HCT116 (cell line): ENCODE data around the gene EIPR1. TPM values are rescaled to one million over a fixed set of nuclear protein-coding genes. Genes with fewer than 3 reads are reported as not detected.

Experiments
- ATAC-seq: fragments of 200-7000 bp; cut with Tn5 transposase; 2 replicates; pipeline ENCODE4 v1.9.1; 2020; ENCODE audit warnings: mild to moderate bottlenecking, moderate library complexity
- BruUV-seq: library from RNA; stranded (reverse); fragments of 400-500 nt; replicated peaks from 2 replicates; lab custom pipeline; 2021; lab: Mats Ljungman, UMichigan
- CTCF ChIA-PET: fragments of 300-600 bp; sonication (Branson Sonifier 250); formaldehyde crosslinking; loops from one replicate; lab custom pipeline; 2021; ENCODE audit warnings: antibody characterized with exemption; lab: Charles Lee
- POLR2A ChIA-PET: fragments of 300-600, 350-600 bp; sonication (Branson Sonifier 250); formaldehyde crosslinking; loops from one replicate; lab custom pipeline; 2021; ENCODE audit warnings: antibody characterized with exemption; lab: Charles Lee
- RAD21 ChIA-PET, 2 experiments: fragments of 300-600 bp; sonication (Branson Sonifier 250); formaldehyde crosslinking; loops; one replicate each; lab custom pipeline; 2023; ENCODE audit warnings: low total read pairs in 2 of 2; ENCODE audit not compliant: uncharacterized antibody in 2 of 2, unreplicated experiment in 2 of 2, low non-redundant PET in 1 of 2; lab: Charles Lee
- DNase-seq: peaks from one replicate; pipeline ENCODE4 v3.0.0-alpha.2; 2010; ENCODE audit warnings: low read depth, low spot score
- H2AFZ ChIP-seq: fragments of 200-600 bp; shearing (Covaris generic), sonication (generic); 2 replicates; pipeline ENCODE4 v1.6.1; 2017; ENCODE audit warnings: low read depth, mixed run types, mixed read lengths, antibody characterized with exemption, low read length; ENCODE audit not compliant: poor library complexity, severe bottlenecking
- H3K27ac ChIP-seq: 2 replicates; pipeline ENCODE4 v1.5.1; 2012; ENCODE audit warnings: low read depth, low read length
- H3K27me3 ChIP-seq: fragments of 200-600 bp; sonication (generic); 2 replicates; pipeline ENCODE4 v1.6.1; 2016; ENCODE audit warnings: mixed run types, low read length, mixed read lengths; ENCODE audit not compliant: insufficient read depth
- H3K36me3 ChIP-seq, 2 experiments: fragments of 200-500 bp in 1 of 2; fragments of 200-600 bp in 1 of 2; sonication (Bioruptor generic) in 1 of 2; sonication (generic) in 1 of 2; 2 replicates each; pipeline versions ENCODE4 v1.5.1 to v1.6.1; 2014 to 2016; ENCODE audit warnings: low read length in 2 of 2, inconsistent platforms in 1 of 2, mixed read lengths in 1 of 2, mixed run types in 1 of 2; ENCODE audit not compliant: insufficient read depth in 2 of 2, control insufficient read depth in 1 of 2
- H3K4me1 ChIP-seq, 2 experiments: fragments of 200-600 bp in 1 of 2; sonication (generic) in 1 of 2; 2 replicates each; pipeline versions ENCODE4 v1.5.1 to v1.6.1; 2012 to 2017; ENCODE audit warnings: low read length in 2 of 2, inconsistent platforms in 1 of 2, mild to moderate bottlenecking in 1 of 2, mixed read lengths in 1 of 2, mixed run types in 1 of 2, moderate library complexity in 1 of 2; ENCODE audit not compliant: insufficient read depth in 2 of 2, control insufficient read depth in 1 of 2
- H3K4me2 ChIP-seq: fragments of 200-600 bp; sonication (generic); 2 replicates; pipeline ENCODE4 v1.6.1; 2017; ENCODE audit warnings: mixed run types, low read length, mixed read lengths
- H3K4me3 ChIP-seq, 2 experiments: fragments of 200-600 bp in 1 of 2; sonication (generic) in 1 of 2; replicated peaks in 1 of 2; 2 replicates each; pipeline ENCODE4 v1.5.1; 2011 to 2016; ENCODE audit warnings: low read length in 2 of 2, control low read depth in 1 of 2, low read depth in 1 of 2, mild to moderate bottlenecking in 1 of 2, mixed read lengths in 1 of 2, mixed run types in 1 of 2
- H3K79me2 ChIP-seq: fragments of 200-600 bp; sonication (generic); 2 replicates; pipeline ENCODE4 v1.6.1; 2017; ENCODE audit warnings: mild to moderate bottlenecking, mixed run types, low read length, moderate library complexity, mixed read lengths; ENCODE audit not compliant: insufficient read depth
- H3K9ac ChIP-seq: fragments of 200-600 bp; sonication (generic); 2 replicates; pipeline ENCODE4 v1.6.1; 2016; ENCODE audit warnings: low read length, mixed read lengths
- H3K9me2 ChIP-seq: fragments of 200-600 bp; sonication (generic), shearing (Covaris generic); 2 replicates; pipeline ENCODE4 v1.6.1; 2017; ENCODE audit warnings: mixed run types, mild to moderate bottlenecking, moderate library complexity; ENCODE audit not compliant: insufficient read depth
- H3K9me3 ChIP-seq, 2 experiments: fragments of 200-500 bp in 1 of 2; fragments of 200-600 bp in 1 of 2; sonication (Bioruptor generic) in 1 of 2; sonication (generic) in 1 of 2; 2 replicates each; pipeline ENCODE4 v1.6.1; 2014 to 2017; ENCODE audit warnings: low read length in 2 of 2, mixed read lengths in 2 of 2, inconsistent platforms in 1 of 2, low read depth in 1 of 2, mild to moderate bottlenecking in 1 of 2, mixed run types in 1 of 2, moderate library complexity in 1 of 2; ENCODE audit not compliant: control insufficient read depth in 1 of 2, insufficient read depth in 1 of 2
- H4K20me1 ChIP-seq: fragments of 200-600 bp; sonication (generic), shearing (Covaris generic); 2 replicates; pipeline ENCODE4 v1.6.1; 2017; ENCODE audit warnings: mixed run types, mild to moderate bottlenecking, moderate library complexity; ENCODE audit not compliant: insufficient read depth
- CEBPB ChIP-seq: IDR thresholded peaks from 2 replicates; pipeline ENCODE4 v1.6.1; 2012; ENCODE audit warnings: low read depth
- EZH2phosphoT487 ChIP-seq: fragments of 200-600 bp; IDR thresholded peaks from 2 replicates; pipeline ENCODE4 v1.6.1; 2018; ENCODE audit warnings: antibody characterized with exemption, borderline replicate concordance
- JUND ChIP-seq: IDR thresholded peaks from 2 replicates; pipeline ENCODE4 v1.6.1; 2012
- POLR2A ChIP-seq: IDR thresholded peaks from 2 replicates; pipeline ENCODE4 v1.7.0; 2011; ENCODE audit warnings: borderline replicate concordance; ENCODE audit not compliant: insufficient read depth, insufficient read length; ENCODE audit errors: extremely low read depth
- POLR2AphosphoS5 ChIP-seq: IDR thresholded peaks from 2 replicates; pipeline ENCODE4 v1.6.1; 2011; ENCODE audit warnings: mild to moderate bottlenecking, low read depth, low read length, moderate library complexity
- RAD21 ChIP-seq: IDR thresholded peaks from 2 replicates; pipeline ENCODE4 v1.6.1; 2012; ENCODE audit warnings: low read depth, mild to moderate bottlenecking
- SIN3A ChIP-seq: IDR thresholded peaks from 2 replicates; pipeline ENCODE4 v1.6.1; 2012; ENCODE audit warnings: low read depth
- SP1 ChIP-seq: IDR thresholded peaks from 2 replicates; pipeline ENCODE4 v1.6.1; 2012; ENCODE audit warnings: low read depth
- SRF ChIP-seq: IDR thresholded peaks from 2 replicates; pipeline ENCODE4 v1.6.1; 2012; ENCODE audit warnings: low read depth
- TCF7L2 ChIP-seq: IDR thresholded peaks from 2 replicates; pipeline ENCODE4 v1.7.0; 2011; ENCODE audit warnings: borderline replicate concordance, inconsistent platforms; ENCODE audit not compliant: insufficient read depth, insufficient read length; ENCODE audit errors: extremely low read depth
- ZNF274 ChIP-seq: fragments of 200-500 bp; sonication (Bioruptor generic); IDR thresholded peaks from 2 replicates; pipeline ENCODE4 v1.6.1; 2014; ENCODE audit warnings: mild to moderate bottlenecking, low read depth, low read length, inconsistent platforms
- intact Hi-C: fragments of 100-400 bp; cut with micrococcal nuclease; formaldehyde crosslinking; loops from 2 replicates; pipeline ENCODE4 v1.10.0; 2022
- total RNA-seq: library from RNA; stranded (reverse); gene quantifications from one replicate; pipeline ENCODE4 v1.2.1, GENCODE V29; 2021; ENCODE audit not compliant: unreplicated experiment
- TF ChIP-seq, protein P1 (sequence below): IDR thresholded peaks from 2 replicates; pipeline ENCODE4 v1.6.1; 2011; ENCODE audit warnings: mild to moderate bottlenecking, low read length, moderate library complexity; ENCODE audit not compliant: insufficient replicate concordance; ENCODE audit errors: extremely low read depth
- TF ChIP-seq, protein P2 (sequence below): IDR thresholded peaks from 2 replicates; pipeline ENCODE4 v1.6.1; 2012; ENCODE audit warnings: low read depth
- TF ChIP-seq, protein P3 (sequence below), 3 experiments: fragments of 200-600 bp in 1 of 3; sonication (generic) in 1 of 3; IDR thresholded peaks in 2 of 3; conservative IDR thresholded peaks in 1 of 3; 2 replicates each; pipeline ENCODE4 v1.5.1; 2012 to 2017; ENCODE audit warnings: low read depth in 2 of 3, low read length in 2 of 3, antibody characterized with exemption in 1 of 3, borderline replicate concordance in 1 of 3, control low read depth in 1 of 3, mild to moderate bottlenecking in 1 of 3, mixed read lengths in 1 of 3, mixed run types in 1 of 3, moderate library complexity in 1 of 3; ENCODE audit not compliant: insufficient read depth in 1 of 3
- TF ChIP-seq, protein P4 (sequence below): IDR thresholded peaks from 2 replicates; pipeline ENCODE4 v1.6.1; 2012

EIPR1 gene
- total RNA-seq, 1 experiment from 2014 or later = 36.9 TPM

DNA sequence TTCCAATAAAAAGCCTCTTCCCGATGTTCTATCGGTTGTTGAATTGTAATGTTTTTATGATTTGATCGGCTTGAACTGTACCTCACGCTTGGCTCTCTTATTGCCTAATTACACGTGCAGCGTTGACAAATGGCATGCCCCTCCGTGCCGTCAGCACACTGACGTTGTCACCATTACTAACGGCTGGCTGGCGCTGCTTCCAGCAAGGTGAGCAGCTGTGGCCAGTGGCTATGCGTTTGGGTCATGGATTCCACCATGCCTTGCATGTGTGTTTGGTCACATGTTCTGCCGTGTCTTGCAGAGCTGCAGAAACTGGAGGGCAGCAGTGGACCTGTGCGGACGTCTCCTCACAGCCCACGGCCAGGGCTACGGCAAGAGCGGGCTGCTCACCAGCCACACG lies 44.0 kb upstream of the EIPR1 start (continued):
- TF ChIP-seq, protein P1, sequence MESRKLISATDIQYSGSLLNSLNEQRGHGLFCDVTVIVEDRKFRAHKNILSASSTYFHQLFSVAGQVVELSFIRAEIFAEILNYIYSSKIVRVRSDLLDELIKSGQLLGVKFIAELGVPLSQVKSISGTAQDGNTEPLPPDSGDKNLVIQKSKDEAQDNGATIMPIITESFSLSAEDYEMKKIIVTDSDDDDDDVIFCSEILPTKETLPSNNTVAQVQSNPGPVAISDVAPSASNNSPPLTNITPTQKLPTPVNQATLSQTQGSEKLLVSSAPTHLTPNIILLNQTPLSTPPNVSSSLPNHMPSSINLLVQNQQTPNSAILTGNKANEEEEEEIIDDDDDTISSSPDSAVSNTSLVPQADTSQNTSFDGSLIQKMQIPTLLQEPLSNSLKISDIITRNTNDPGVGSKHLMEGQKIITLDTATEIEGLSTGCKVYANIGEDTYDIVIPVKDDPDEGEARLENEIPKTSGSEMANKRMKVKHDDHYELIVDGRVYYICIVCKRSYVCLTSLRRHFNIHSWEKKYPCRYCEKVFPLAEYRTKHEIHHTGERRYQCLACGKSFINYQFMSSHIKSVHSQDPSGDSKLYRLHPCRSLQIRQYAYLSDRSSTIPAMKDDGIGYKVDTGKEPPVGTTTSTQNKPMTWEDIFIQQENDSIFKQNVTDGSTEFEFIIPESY = no peak
- TF ChIP-seq POLR2A = no peak
- no peak for TF ChIP-seq SRF
- TF ChIP-seq JUND = no peak
- TF ChIP-seq ZNF274 = no peak
- TF ChIP-seq SP1 = no peak
- TF ChIP-seq EZH2phosphoT487 = no peak

DNA sequence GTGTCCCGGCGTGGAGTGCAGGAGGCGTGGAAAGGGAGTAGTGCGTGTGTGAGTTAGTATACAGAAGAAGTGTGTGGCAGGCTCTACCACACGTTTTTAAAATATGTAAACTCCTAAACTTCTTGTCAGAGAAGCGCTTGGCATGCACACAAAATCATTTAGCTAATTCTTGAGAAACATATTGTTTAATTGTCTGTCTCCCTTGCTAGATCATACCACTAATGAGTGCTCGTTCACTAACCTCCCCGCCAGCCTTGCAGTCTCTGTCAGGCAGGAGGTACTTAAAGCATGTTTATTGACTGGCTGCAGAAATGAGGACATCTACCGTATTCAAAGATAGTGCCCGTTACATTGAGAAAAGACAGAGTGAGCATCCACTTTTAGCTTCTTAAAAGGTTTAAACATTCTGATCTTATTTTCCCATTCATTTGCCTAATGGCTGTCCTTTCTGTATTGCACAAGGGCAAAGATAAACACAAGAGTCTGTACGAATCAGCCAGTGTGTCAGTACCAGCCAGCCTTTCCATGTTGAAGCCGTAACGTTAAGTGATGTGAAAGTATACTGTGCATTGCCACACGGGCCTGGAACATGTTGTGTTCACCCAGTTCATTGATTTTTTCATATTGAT lies 43.3 kb upstream of the EIPR1 start:
- ChIA-PET CTCF (no interaction called here), RAD21 (no interaction called here), POLR2A (no interaction called here)
- H3K4me3 ChIP-seq = no peak overlapping the region
- peaks cover 6% of the 10 kb centered on the region; the same call in 1 of the 2 replicates for H4K20me1 ChIP-seq
- BruUV-seq = no TSS peak
- no peaks in the 10 kb centered on the region for H3K9me3 ChIP-seq
- H3K9ac ChIP-seq = no peak overlapping the region
- DNase-seq = no peak
- H3K4me2 ChIP-seq = no peak overlapping the region
- H3K27me3 ChIP-seq = no peaks in the 10 kb centered on the region
- peaks cover 4 to 8% of the 10 kb centered on the region in 2 experiments; a peak in 3 of 4 replicates for H3K36me3 ChIP-seq
- intact Hi-C loops = no loop called here
- no peak for ATAC-seq
- H3K79me2 ChIP-seq = no peaks in the 10 kb centered on the region
- no peaks in the 10 kb centered on the region for H3K9me2 ChIP-seq
- no peak overlapping the region for H2AFZ ChIP-seq
- no peaks in the 10 kb centered on the region for H3K4me1 ChIP-seq
- H3K27ac ChIP-seq = no peak overlapping the region
- TF ChIP-seq SIN3A (no peak), RAD21 (no peak), TCF7L2 (no peak), POLR2AphosphoS5 (no peak), SRF (no peak), CEBPB (no peak)
- TF ChIP-seq, protein P2, sequence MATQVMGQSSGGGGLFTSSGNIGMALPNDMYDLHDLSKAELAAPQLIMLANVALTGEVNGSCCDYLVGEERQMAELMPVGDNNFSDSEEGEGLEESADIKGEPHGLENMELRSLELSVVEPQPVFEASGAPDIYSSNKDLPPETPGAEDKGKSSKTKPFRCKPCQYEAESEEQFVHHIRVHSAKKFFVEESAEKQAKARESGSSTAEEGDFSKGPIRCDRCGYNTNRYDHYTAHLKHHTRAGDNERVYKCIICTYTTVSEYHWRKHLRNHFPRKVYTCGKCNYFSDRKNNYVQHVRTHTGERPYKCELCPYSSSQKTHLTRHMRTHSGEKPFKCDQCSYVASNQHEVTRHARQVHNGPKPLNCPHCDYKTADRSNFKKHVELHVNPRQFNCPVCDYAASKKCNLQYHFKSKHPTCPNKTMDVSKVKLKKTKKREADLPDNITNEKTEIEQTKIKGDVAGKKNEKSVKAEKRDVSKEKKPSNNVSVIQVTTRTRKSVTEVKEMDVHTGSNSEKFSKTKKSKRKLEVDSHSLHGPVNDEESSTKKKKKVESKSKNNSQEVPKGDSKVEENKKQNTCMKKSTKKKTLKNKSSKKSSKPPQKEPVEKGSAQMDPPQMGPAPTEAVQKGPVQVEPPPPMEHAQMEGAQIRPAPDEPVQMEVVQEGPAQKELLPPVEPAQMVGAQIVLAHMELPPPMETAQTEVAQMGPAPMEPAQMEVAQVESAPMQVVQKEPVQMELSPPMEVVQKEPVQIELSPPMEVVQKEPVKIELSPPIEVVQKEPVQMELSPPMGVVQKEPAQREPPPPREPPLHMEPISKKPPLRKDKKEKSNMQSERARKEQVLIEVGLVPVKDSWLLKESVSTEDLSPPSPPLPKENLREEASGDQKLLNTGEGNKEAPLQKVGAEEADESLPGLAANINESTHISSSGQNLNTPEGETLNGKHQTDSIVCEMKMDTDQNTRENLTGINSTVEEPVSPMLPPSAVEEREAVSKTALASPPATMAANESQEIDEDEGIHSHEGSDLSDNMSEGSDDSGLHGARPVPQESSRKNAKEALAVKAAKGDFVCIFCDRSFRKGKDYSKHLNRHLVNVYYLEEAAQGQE = no peak
- TF ChIP-seq, protein P3, sequence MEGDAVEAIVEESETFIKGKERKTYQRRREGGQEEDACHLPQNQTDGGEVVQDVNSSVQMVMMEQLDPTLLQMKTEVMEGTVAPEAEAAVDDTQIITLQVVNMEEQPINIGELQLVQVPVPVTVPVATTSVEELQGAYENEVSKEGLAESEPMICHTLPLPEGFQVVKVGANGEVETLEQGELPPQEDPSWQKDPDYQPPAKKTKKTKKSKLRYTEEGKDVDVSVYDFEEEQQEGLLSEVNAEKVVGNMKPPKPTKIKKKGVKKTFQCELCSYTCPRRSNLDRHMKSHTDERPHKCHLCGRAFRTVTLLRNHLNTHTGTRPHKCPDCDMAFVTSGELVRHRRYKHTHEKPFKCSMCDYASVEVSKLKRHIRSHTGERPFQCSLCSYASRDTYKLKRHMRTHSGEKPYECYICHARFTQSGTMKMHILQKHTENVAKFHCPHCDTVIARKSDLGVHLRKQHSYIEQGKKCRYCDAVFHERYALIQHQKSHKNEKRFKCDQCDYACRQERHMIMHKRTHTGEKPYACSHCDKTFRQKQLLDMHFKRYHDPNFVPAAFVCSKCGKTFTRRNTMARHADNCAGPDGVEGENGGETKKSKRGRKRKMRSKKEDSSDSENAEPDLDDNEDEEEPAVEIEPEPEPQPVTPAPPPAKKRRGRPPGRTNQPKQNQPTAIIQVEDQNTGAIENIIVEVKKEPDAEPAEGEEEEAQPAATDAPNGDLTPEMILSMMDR (IDR thresholded peaks at IDR 0.05 in 2 of 3, conservative IDR thresholded peaks at IDR 0.05 in 1 of 3; ENCODE audit: borderline replicate concordance in 1 of 3, insufficient read depth in 1 of 3, low read depth in 2 of 3, low read length in 2 of 3) = no peak
- TF ChIP-seq, protein P1 = no peak
- TF ChIP-seq, protein P4, sequence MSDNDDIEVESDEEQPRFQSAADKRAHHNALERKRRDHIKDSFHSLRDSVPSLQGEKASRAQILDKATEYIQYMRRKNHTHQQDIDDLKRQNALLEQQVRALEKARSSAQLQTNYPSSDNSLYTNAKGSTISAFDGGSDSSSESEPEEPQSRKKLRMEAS = no peak
